Measurements from ENCODE around the gene CIBAR2.

The CIBAR2 gene

DNA sequence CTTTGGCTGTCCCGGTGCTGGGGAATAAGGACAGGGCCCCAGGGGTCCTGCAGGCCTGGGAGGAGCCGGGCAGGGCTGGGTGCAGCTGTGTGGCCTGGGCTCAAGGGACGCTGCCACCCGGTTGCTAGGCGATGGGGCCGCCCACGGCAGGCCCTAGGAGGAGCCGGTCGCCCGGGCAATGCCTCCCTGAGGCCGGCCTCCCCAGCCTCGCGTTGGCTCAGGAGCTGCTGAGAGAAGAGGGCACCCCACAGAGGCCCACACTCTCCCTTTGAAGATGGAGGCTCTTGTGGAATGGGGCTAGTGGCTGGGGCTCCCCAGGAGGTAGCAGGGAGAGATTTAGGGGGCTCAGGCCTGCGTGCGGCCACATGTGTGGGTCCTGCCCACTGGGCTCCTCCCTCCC, at the start of gene CIBAR2:
Gene CIBAR2 (minus strand): TSS at position 109 of the 400 bp plus-strand sequence. CDS start 120 bp downstream, outside the sequence.
- Histone ChIP-seq H3K4me3 (ENCODE audit: low read length) (no peak within 1 kb of the TSS), H3K9ac (ENCODE audit: low read length) (no peak within 1 kb of the TSS), H3K27ac (ENCODE audit: low read depth, low read length) (no peak within 1 kb of the TSS), H3K27me3 (ENCODE audit: control insufficient read depth, insufficient read depth, low read length) (no peaks in the 10 kb centered on the region), H3K4me1 (ENCODE audit: control insufficient read depth, insufficient read depth, low read length) (peaks cover 4% of the 10 kb centered on the region), H3K36me3 (ENCODE audit: control insufficient read depth, insufficient read depth, low read length) (no peaks in the 10 kb centered on the region)

DNA sequence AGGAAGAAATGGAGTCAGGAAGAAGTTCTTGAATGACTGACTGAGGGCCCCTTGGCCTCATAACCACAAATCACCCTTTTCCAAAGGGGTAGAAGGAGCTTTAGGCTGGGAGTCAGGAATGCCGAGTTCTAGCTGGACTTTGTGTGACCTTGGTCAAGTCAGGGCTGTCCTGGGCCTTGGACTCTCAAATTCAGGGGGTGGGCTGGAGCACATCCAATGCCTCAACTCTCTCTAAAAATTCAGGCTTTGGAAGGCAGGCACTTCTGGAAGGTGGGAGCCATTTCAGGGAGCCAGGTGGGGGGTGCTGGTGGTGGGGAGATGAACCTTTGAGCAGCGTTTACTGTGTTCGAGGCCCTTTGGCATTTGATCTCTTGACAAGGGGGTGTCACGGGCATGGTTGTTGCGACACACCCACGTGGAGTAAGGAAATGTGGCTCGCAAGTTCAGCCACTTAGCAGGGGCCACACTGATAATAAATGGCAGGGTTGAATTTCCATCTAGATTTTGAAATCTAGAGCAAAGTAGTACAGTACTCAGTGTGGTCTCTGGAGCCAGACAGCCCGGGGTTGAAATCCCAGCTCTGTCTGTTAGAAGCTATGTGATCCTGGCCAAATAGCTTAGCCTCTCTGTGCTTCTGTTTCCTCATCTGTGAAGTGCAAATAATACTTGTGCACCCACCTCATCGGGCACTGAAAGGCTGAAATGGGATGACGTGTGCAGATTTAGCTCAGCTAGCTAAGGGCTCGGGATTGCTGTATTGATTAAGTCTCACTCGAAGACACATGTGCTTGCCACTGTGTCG, 47.1 kb upstream of the CIBAR2 start:
- no peak overlapping the region for H3K27ac ChIP-seq (ENCODE audit: low read depth, low read length)
- no peak overlapping the region for H3K4me3 ChIP-seq (ENCODE audit: low read length)
- H3K9ac ChIP-seq (ENCODE audit: low read length), result no peak overlapping the region
- H3K36me3 ChIP-seq (ENCODE audit: control insufficient read depth, insufficient read depth, low read length), result no peaks in the 10 kb centered on the region
- no peaks in the 10 kb centered on the region for H3K27me3 ChIP-seq (ENCODE audit: control insufficient read depth, insufficient read depth, low read length)
- peaks cover 23% of the 10 kb centered on the region for H3K4me1 ChIP-seq (ENCODE audit: control insufficient read depth, insufficient read depth, low read length)

DNA sequence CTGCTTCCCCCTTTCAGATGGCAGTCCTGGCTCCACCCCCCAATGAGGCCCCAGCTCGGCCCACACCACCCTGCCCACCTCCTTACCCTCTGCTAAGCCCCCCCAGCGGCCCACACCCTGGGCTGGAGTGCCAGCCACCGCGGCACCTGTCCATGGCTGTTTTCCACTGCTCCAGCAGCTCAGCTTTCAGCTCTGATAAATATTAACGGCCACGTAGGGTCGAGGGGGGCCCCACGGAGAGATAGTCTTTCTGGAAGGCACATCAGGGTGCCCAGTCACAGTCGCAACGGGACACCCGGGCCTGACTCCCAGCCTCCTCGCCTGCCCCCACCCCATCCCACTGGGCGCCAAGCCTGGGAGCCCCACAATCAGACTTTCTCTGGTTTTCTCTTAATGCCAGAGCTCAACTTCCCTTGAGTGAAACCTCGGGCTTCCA, 46.5 kb upstream of the CIBAR2 start:
- Histone ChIP-seq H3K27me3 (ENCODE audit: control insufficient read depth, insufficient read depth, low read length) (no peaks in the 10 kb centered on the region), H3K9ac (ENCODE audit: low read length) (no peak overlapping the region), H3K4me3 (ENCODE audit: low read length) (no peak overlapping the region), H3K27ac (ENCODE audit: low read depth, low read length) (no peak overlapping the region), H3K36me3 (ENCODE audit: control insufficient read depth, insufficient read depth, low read length) (no peaks in the 10 kb centered on the region), H3K4me1 (ENCODE audit: control insufficient read depth, insufficient read depth, low read length) (peaks cover 22% of the 10 kb centered on the region)

DNA sequence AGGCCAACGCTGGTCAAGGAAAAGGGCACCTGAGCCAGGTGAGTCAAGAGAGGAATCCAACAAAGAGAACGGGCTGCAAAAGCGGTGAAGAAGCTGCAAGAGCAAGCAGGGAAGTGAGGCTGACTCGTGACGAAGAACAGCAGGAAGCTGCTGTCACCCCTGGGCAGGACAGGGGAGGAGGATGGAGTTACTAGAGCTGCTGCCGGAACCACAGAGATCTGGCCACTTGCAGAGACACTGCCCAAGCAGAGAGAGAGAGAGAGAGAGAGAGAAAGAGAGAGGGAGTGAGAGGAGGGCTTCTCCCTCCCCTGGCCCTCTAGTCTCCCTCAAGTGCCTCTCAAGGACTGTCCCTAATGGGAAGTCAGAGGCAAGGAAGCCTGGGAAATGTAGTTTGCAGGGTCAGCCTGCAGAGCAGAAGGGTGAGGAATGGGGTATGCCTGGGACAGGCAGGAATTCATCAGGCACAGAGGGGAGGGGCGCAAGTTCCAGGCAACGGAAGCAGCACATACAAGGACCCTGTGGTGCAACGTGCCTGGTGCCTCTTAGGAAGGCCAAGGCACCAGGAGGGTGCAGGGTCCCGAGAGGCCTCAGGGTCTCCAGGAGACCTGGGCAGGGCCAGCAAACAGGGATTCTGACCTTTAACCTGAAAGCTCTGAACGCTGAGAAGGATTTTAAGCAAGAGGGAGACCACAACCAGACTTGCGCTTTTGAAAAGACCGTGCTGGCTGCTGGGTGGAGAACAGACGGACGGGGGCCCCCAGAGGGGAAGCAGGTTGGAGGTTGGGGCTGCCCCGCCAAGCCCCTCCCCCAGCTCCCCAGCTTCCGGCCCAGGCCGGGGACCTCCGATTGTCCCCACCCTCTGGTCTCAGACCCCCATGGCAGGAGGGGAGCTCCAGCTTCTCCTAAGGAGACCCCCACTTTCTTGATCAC, 45.8 kb upstream of the CIBAR2 start:
- Histone ChIP-seq H3K27me3 (ENCODE audit: control insufficient read depth, insufficient read depth, low read length) (no peaks in the 10 kb centered on the region), H3K4me1 (ENCODE audit: control insufficient read depth, insufficient read depth, low read length) (peaks cover 17% of the 10 kb centered on the region), H3K4me3 (ENCODE audit: low read length) (peak overlapping the region; percentile 32), H3K9ac (ENCODE audit: low read length) (no peak overlapping the region), H3K27ac (ENCODE audit: low read depth, low read length) (no peak overlapping the region), H3K36me3 (ENCODE audit: control insufficient read depth, insufficient read depth, low read length) (no peaks in the 10 kb centered on the region)

DNA sequence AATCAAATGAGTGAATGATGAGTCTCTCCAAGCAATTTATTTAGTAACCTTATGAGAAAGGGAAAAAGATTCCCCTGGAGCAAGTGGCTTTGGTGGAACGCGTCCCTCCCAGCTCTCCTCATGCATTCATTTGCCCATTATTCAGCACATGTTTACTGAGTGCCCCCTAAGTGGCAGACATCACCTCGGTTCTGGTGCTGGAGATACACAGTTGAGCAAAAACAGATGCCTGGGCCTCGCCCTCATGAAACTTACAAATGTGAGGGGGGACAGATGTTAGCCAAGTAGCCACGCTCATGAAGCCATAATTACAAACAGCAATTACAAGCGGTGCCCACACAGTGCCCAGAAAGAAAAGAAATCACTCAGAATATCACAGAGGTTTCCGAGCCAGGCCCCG, 45.1 kb upstream of the CIBAR2 start:
- H3K4me3 ChIP-seq (ENCODE audit: low read length), result no peak overlapping the region
- no peaks in the 10 kb centered on the region for H3K27me3 ChIP-seq (ENCODE audit: control insufficient read depth, insufficient read depth, low read length)
- H3K27ac ChIP-seq (ENCODE audit: low read depth, low read length), result no peak overlapping the region
- H3K36me3 ChIP-seq (ENCODE audit: control insufficient read depth, insufficient read depth, low read length), result no peaks in the 10 kb centered on the region
- H3K4me1 ChIP-seq (ENCODE audit: control insufficient read depth, insufficient read depth, low read length), result peaks cover 12% of the 10 kb centered on the region
- H3K9ac ChIP-seq (ENCODE audit: low read length), result no peak overlapping the region

DNA sequence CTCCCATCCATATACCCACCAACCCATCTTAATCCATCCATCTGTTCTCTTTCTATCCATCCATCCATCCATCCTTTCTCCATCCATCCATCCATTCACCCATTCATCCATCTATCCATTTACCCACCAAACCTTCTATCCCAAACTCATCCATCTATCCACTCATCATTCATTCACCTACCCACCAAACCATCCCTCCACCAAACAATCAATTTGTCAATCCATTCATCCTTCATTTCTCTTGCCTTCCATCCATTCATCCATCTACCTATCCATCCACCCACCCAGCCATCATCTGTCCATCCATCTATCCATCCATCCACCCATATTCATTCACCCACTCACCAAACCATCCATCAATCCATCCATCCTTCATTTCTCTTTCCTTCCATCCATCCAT, 44.6 kb upstream of the CIBAR2 start:
- Histone ChIP-seq H3K27ac (ENCODE audit: low read depth, low read length) (no peak overlapping the region), H3K36me3 (ENCODE audit: control insufficient read depth, insufficient read depth, low read length) (no peaks in the 10 kb centered on the region), H3K4me3 (ENCODE audit: low read length) (no peak overlapping the region), H3K27me3 (ENCODE audit: control insufficient read depth, insufficient read depth, low read length) (no peaks in the 10 kb centered on the region), H3K4me1 (ENCODE audit: control insufficient read depth, insufficient read depth, low read length) (peaks cover 13% of the 10 kb centered on the region), H3K9ac (ENCODE audit: low read length) (no peak overlapping the region)

DNA sequence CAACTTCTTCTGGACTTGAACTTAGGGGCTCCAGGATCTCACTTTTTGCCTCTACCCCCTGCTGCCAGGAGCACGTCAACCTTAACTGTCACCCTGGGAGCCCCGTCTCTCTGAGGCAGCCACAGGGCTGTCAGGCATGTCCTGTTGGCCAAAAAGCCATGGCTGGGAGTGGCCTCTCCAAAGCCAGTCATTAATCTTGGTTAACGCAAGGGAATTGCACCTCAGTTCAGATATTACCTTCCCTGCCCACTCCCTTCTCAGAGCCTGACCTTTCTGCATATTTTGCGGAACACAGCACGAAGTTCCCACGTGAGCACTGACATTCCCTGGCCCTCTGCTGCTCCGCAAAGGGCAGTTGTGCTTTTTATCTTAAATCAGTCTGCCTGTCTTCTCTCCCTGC, 44.2 kb upstream of the CIBAR2 start:
- Histone ChIP-seq H3K4me3 (ENCODE audit: low read length) (no peak overlapping the region), H3K36me3 (ENCODE audit: control insufficient read depth, insufficient read depth, low read length) (no peaks in the 10 kb centered on the region), H3K9ac (ENCODE audit: low read length) (no peak overlapping the region), H3K27me3 (ENCODE audit: control insufficient read depth, insufficient read depth, low read length) (no peaks in the 10 kb centered on the region), H3K27ac (ENCODE audit: low read depth, low read length) (no peak overlapping the region), H3K4me1 (ENCODE audit: control insufficient read depth, insufficient read depth, low read length) (peaks cover 16% of the 10 kb centered on the region)

DNA sequence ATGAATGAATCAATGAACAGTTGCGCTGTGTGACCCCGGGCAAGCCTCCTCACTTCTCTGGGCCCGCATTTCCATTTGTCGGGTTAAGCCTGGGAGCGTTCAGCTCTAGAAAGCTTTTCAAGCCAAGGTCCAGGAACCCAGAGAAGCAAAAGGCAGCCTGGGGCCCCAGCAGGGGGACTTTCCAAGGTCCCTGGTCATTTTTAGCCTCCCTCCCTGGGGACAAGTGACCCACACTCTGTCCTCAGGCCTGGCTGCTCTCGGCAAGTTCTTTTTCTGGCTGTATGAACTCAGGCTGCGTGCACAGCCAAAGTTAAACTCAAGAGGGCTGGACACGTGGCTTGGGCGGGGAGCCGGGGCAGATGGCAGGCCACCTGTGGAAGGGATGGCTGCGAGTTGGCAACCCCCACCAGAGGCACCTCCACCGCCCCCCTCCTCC, 41.4 kb upstream of the CIBAR2 start:
- Histone ChIP-seq H3K27me3 (ENCODE audit: control insufficient read depth, insufficient read depth, low read length) (peaks cover 2% of the 10 kb centered on the region), H3K36me3 (ENCODE audit: control insufficient read depth, insufficient read depth, low read length) (no peaks in the 10 kb centered on the region), H3K4me3 (ENCODE audit: low read length) (no peak overlapping the region), H3K4me1 (ENCODE audit: control insufficient read depth, insufficient read depth, low read length) (peaks cover 35% of the 10 kb centered on the region), H3K9ac (ENCODE audit: low read length) (no peak overlapping the region), H3K27ac (ENCODE audit: low read depth, low read length) (no peak overlapping the region)

DNA sequence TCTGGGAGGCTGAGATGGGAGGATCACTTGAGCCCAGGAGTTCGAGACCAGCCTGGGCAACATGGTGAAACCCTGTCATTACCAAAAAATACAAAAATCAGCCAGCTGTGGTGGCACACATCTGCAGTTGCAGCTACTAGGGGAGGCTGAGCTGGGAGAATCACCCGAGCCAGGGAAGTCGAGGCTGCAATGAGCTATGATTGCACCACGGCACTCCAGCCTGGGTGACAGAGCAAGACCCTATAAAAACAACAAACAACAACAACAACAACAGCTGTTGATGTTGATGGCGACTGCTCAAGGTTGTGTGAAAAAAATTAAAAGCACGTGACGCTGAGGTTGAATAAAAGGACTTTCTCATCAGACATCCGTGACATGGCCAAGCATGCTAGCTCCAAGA, 40.8 kb upstream of the CIBAR2 start:
- H3K36me3 ChIP-seq (ENCODE audit: control insufficient read depth, insufficient read depth, low read length), result no peaks in the 10 kb centered on the region
- no peak overlapping the region for H3K9ac ChIP-seq (ENCODE audit: low read length)
- peaks cover 2% of the 10 kb centered on the region for H3K27me3 ChIP-seq (ENCODE audit: control insufficient read depth, insufficient read depth, low read length)
- no peak overlapping the region for H3K27ac ChIP-seq (ENCODE audit: low read depth, low read length)
- H3K4me3 ChIP-seq (ENCODE audit: low read length), result no peak overlapping the region
- peaks cover 35% of the 10 kb centered on the region for H3K4me1 ChIP-seq (ENCODE audit: control insufficient read depth, insufficient read depth, low read length)

DNA sequence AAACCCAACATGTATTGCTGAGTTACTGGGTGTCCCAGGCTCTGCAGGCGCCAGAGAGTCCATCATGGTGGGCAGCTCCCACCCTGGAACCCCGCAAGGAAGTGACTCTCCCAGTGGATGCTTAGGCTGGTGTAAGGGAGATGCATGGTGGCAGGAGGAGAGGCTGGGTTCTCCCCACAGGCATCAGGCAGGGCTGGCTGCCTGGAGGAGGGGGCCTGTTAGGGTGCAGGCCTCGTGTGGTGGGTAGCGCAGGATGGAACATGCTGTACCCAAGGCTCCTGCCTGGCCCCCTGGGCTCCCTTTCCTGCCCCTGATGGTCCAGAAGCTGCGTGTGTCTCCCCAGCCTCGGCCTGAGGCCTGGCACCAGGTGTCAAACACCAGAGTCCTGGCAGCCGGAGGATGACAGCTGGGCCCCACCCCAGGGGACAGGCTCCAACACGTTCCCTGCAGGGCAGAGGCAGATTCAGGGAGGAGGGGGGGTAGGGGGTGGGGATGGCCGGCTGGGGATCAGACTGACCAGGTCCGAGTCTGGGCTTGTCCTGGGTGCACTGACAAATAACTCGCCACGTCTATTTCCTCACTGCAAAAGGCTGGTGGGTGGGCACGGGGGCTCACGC, 40.2 kb upstream of the CIBAR2 start:
- peaks cover 35% of the 10 kb centered on the region for H3K4me1 ChIP-seq (ENCODE audit: control insufficient read depth, insufficient read depth, low read length)
- H3K27ac ChIP-seq (ENCODE audit: low read depth, low read length), result peak overlapping the region; percentile 85
- no peak overlapping the region for H3K9ac ChIP-seq (ENCODE audit: low read length)

DNA sequence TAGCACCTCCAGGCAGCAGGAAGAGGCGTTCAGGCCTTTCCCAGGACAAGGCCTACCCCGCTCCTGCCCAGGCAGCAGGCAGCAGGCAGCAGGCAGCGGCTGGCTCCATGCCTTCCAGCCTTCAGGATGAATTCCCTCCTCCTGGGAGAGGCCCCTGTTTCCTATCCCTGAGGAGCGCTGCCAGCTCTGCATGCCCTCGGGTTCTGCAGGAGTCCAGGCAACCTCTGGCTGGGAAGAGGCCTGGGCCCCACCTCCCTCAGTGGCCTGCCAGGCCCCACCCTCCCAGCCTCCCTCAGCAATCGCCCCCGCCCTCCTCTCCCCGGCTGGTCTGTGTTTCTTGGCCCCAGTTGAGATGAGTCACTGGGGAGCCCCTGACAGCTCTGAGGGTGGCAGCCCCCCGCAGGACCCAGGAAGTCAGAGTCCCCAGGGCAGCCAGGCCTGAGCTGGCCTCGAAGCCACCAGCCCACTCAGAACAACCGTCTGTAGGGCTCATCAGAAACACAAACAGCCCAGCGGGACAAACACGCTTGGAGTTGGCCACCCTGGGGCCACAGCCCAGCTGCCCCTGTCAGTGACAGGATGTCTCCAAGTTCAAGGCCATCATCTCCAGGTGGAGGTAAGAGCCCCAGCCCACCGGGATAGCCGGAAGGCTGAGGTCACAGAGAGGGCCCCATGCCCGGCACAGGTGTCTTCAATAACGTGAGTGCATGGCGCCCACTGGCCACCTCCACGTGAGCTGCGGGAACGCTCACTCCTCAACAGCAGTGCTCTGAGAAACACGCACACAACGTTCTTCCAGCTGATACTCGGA, 39.5 kb upstream of the CIBAR2 start:
- Histone ChIP-seq H3K4me3 (ENCODE audit: low read length) (no peak overlapping the region), H3K27me3 (ENCODE audit: control insufficient read depth, insufficient read depth, low read length) (peaks cover 2% of the 10 kb centered on the region), H3K36me3 (ENCODE audit: control insufficient read depth, insufficient read depth, low read length) (no peaks in the 10 kb centered on the region), H3K9ac (ENCODE audit: low read length) (peak overlapping the region; percentile 38), H3K4me1 (ENCODE audit: control insufficient read depth, insufficient read depth, low read length) (peaks cover 38% of the 10 kb centered on the region), H3K27ac (ENCODE audit: low read depth, low read length) (peak overlapping the region; percentile 85)

More for the DNA sequence above, 40.2 kb upstream of the CIBAR2 start:
- Histone ChIP-seq H3K4me3 (ENCODE audit: low read length) (no peak overlapping the region), H3K27me3 (ENCODE audit: control insufficient read depth, insufficient read depth, low read length) (peaks cover 2% of the 10 kb centered on the region), H3K36me3 (ENCODE audit: control insufficient read depth, insufficient read depth, low read length) (no peaks in the 10 kb centered on the region)
